ENCODE data around the gene DCLK2.

Gene DCLK2

DNA sequence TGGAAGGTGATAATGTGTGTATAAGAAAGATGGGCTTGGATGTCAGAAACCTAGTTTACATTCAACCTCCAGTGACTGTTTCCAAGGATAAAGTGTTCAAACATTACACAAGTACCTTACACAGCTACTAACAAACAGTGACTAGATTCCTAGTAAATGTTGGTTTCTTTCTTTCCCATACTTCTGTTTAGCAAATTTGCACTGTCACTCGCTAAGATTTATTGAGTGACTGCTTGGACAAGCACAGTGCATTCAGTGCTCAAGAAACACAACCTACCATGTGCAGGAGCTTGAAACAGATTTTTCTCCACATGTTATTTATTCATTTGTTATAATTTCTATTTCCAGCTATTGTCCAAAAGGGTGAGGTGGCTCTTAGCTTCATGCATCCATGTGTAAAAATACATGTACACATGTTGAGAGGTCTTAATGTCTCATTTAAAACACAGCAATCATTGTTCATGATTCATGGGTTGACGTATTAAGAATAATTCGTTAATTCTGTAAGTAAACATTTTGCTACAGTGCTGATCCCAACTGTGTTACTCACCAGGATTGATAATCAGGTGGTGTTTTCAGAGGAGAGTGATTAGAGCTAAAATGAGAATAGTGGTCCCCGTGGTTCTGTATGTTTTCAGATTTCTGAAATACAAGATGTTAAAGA lies 153.0 kb downstream of the DCLK2 start:
- H3K27ac ChIP-seq: no peak overlapping the region
- DNase-seq (ENCODE audit: low read depth, low spot score): no peak

DNA sequence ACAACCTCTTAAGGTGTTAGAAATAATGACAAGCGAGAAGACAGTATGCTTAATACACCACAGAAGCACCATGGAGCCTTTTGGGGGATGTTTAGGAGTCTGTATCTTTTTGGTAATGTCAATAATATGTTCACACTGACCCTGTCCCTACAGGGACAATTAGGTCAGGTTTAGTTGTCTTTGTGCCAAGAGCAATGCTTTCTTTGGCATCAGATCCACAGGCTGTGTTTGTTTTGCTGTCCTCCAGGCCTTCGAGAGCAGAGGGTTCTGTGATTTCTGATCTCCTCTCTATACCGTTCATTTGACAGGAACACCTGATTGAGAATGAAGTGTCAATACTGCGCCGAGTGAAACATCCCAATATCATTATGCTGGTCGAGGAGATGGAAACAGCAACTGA lies 153.8 kb downstream of the DCLK2 start:
- no peak for DNase-seq (ENCODE audit: low read depth, low spot score)
- H3K27ac ChIP-seq: no peak overlapping the region

DNA sequence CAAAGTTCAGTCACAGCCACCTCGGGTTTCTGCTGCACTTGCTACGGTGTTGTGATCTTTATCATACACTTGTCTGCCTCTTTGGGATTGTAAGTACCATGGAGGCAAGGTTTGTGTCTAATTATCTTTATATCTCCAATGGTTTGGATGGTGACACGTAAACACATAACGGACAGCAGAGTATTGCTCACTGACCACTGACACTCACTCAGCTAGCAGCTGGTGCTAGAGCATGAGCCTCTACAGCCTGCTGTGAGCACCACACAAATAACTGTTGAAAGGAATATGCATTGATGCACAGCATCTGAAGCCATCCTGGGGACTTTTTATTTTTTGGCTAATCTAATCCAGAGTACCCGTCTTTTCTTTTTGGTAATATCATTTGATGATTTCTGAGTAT lies 156.0 kb downstream of the DCLK2 start:
- H3K27ac ChIP-seq: no peak overlapping the region
- DNase-seq (ENCODE audit: low read depth, low spot score): no peak

DNA sequence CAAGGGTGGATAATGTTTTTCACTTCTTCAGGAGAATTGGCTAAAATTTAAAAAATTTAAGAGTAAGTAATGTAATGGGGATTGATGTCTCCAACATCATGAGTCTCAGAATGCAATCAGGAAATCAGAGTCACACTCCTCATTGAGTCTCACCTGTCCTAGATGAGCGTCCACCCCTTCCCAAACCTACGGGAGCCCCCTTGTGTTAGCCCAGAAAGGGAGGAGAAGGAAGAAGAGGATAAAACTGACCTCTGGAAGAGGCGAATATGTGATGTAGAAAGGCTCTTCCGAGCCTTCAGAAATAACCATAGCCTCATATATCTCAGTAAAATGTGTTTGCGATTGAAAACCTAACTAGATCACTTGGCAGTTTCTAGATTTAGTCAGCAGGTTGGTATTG lies 157.1 kb downstream of the DCLK2 start:
- no peak overlapping the region for H3K27ac ChIP-seq
- DNase-seq (ENCODE audit: low read depth, low spot score): no peak

DNA sequence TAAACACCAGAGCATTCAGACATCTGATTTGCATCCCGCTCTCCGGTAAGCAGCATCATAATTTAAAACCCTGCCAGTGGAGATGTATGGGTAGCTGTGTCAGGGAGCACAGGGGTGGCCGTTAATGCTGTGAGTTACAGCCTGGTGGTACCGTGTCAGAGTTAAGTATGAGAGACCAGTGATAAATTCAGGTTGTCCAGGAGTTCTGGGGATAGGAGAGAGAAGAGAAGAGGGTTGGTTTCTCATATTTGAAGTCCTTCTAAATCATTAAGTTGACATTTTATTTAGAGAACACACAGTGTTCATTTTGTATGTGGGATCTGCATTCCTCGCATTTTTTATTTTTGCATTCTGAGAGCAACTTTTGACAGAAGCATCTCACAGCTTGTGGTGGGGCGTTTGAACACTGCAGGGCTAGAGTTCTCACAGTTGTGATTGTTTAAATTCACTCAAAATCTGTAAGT lies 157.6 kb downstream of the DCLK2 start:
- no peak overlapping the region for H3K27ac ChIP-seq
- DNase-seq (ENCODE audit: low read depth, low spot score): no peak

DNA sequence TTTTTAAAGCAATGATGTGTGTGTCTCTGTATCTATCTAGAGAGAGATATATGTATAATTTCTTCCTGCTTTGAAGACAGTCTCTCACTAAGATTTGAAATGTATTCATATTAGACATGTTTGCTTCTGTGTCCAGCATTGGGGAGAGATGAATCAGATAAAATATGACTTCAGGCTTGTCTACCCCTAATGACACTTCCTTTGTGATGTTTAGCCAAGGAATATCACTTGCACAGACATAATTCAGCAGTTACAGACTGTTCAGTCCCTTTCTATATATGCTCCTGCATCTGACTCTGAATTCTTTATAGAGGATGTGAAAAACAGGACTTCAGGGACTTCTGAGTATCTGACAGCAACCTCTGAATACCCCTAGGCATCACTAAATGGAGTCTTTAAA lies 158.4 kb downstream of the DCLK2 start:
- DNase-seq (ENCODE audit: low read depth, low spot score): no peak
- no peak overlapping the region for H3K27ac ChIP-seq

DNA sequence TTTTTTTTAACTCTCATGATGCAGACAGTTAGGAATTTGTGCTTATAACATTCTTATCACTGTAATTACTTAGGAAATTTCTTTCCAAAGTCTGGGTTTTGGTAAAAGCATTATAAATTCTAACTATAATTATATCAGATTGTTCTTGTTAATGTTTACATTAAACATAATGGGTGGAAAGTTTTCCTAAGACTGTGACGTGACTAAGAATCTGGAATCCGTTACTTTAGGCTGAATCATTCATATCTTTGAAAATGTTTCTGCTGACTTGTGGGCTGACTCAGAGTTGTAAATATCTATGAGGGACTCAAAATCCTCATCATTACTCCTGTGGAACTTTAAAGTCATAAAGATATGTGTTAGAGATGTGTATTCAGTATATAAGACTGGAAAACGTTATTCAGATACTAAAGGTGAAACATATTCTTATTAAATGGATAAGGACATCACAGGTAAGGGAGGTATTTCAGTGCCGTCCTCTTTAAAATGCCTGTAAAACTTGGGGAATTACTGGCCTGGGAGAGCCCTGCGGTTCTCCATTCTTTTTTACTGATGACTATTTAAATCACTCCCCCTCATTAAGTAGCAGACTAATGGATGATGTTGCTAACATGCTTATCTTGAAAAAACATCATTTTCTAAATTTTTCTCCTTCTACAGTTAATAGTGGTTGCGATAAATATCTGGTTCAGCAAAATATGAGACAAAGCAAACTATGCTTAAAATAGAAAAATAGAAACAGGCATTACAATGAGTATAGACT lies 159.0 kb downstream of the DCLK2 start:
- DNase-seq (ENCODE audit: low read depth, low spot score): no peak
- no peak overlapping the region for H3K27ac ChIP-seq

DNA sequence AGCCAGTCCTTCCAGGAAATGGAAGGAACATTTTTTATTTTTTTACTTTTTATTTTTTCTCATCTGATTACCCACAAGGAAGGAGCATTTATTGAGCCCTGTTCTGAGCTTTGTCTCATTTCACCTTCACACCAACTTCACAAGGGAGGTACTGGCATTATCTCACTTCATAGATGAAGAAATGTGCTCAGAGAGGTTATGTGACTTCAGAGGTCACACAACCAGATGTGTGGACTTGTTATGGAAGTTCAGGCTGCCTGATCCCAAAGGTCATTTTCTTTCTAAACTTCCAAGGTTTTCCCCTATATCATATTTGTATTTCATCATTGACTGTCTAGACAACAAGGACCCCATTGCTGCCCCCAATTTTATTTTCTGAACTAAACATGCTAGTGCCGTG lies 160.3 kb downstream of the DCLK2 start:
- no peak overlapping the region for H3K27ac ChIP-seq
- no peak for DNase-seq (ENCODE audit: low read depth, low spot score)

DNA sequence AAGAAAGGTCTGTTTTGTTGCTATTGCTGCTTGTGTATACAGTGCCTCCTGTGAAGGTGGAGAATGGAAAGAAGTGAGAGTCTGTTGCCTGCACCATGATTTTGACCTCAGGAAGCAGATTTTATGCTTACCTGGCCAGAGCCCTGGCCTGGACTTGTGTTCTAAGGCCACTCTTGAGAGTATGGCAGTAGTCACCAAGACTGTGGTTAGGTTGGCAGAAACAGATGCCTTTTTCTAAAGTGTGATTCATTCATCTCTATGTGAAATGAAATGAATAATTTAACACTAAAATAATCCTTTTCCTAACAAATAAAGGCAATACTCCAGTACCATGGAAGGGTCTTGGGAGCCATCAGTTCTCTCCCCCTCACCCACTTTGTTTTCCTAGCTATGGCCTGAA lies 161.8 kb downstream of the DCLK2 start:
- H3K27ac ChIP-seq: no peak overlapping the region
- no peak for DNase-seq (ENCODE audit: low read depth, low spot score)

DNA sequence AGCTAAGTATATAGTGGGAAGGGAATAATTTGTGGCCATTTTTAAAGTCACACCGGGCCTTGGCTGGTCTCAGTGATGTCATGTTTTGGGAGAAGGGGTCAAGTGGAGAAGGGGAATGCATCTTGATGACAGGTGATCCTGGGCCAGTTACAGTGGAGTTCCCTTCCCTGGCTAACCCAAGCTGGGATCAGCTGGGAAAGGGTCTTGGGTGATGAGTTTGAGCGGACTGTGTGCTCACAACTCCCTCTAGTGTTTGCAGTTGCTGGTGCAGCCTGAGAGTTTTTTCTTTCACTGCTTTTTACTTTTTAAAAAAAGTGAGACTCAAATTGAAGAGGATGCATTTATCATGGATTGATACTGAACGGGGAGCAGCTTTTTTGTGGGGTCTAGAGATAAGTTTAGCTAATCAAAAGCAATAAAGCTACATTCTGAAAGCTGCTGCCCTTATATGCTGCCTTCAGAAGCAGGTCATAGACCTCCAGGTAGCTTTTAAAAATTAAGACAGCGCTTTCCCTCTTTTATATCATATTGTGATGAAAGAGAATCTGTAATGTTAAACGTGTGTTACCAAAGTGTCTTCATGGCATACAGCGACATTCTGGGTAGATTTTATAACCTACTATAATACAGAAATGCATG lies 164.7 kb downstream of the DCLK2 start:
- DNase-seq (ENCODE audit: low read depth, low spot score): no peak

DNA sequence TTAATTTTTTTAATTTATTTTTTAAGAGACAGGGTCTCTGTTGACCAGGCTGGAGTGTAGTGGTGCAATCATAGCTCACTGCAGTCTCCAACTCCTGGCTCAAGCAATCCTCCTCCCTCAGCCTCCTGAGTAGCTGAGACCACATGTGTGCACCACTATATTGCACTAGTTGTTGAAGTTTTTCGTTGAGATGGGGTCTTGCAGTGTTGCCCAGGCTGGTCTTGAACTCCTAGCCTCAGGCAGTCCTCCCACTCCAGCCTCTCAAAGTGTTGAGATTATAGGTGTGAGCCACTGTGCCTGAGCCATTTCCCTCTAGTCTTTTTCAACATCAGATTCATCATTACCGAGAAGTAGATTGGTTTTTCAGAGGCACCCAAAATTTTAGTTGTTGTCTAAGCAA lies 165.7 kb downstream of the DCLK2 start:
- no peak overlapping the region for H3K27ac ChIP-seq
- no peak for DNase-seq (ENCODE audit: low read depth, low spot score)

More for the DNA sequence above, 164.7 kb downstream of the DCLK2 start:
- no peak overlapping the region for H3K27ac ChIP-seq

DNA sequence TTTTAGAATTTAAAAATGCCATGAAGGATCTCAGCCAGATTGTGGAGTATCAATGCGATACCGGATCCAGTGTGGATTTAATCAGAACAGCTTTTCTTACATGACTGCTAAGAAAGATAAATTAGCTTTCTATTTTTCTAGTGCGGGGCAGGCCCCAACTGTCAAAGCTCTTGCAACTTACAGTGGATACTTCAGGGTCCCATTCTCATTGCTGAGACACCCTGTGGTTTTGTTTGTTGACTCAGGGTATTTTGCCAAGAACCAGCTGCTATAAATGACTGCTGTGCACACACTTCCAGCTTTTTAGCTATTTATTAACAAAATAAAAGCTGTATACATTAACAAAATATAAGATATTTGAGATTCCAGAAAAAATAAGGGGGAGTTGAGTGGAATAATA lies 166.4 kb downstream of the DCLK2 start:
- DNase-seq (ENCODE audit: low read depth, low spot score): no peak
- H3K27ac ChIP-seq: no peak overlapping the region

DNA sequence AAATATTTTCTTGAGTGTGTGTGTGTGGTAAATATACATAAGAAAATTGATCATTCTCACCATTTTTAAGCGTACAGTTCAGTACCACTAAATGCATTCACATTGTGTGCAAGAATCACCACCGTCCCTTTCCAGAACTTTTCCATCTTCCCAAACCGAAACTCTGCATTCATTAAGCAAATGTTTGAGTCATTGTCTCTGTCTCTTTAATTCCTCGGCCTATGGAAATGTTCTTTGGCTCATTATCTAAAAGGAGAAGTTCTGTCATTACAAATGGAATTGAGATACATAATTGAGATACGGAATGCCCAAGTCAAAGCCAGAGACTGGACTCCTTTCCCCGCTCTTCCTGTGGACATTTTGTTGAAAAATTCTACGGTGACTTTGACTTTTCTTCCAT lies 168.9 kb downstream of the DCLK2 start:
- DNase-seq (ENCODE audit: low read depth, low spot score): no peak
- no peak overlapping the region for H3K27ac ChIP-seq

DNA sequence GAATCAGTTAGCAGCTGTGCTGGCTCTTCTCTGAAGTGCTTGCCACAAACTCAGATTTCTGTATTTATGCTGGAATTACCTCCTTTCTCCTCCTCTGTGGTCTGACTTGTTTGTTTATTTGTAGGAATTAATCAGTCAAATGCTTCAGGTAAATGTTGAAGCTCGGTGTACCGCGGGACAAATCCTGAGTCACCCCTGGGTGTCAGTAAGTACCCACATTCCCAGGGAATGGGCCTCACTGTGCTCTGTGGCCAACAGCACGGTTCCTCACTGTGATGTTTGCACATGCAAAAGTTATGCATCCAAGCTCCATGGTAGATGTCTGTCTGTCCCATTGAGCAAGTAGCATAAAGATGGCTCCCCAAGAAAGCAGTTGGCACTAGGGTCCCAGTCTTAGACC lies 169.9 kb downstream of the DCLK2 start:
- DNase-seq (ENCODE audit: low read depth, low spot score): no peak
- H3K27ac ChIP-seq: no peak overlapping the region

DNA sequence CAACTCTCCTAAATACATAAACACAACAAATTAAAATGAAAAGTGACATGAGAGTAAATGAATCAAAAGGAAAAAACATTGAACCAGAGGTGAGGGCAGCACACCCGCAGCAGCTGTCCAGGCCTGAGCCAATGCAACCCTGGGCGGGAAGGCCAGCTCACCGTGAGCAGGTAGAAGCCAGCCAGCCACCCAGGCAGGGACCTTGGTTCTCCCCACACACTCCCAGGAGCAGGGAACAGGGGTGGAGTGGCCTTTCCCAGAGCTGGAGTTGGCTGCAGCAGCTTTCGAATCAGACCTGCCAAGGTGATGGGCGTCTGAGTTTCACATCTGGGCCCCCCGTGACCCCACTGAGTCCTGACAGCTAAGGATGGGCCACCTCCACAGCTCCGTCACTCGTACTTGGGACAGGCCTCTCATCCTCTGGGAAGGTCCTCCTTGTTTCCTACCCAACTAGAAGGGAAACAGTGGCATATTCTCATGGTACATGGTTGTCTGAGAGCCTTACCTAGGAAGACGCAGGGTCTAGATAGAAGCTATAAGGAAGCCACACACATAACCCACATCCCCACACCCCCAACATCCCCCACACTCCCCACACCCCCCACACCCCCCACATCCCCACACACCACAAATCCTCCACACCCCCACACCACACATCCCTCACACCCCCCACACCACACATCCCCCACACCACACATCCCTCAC lies 172.2 kb downstream of the DCLK2 start:
- no peak for DNase-seq (ENCODE audit: low read depth, low spot score)
- H3K27ac ChIP-seq: no peak overlapping the region

DNA sequence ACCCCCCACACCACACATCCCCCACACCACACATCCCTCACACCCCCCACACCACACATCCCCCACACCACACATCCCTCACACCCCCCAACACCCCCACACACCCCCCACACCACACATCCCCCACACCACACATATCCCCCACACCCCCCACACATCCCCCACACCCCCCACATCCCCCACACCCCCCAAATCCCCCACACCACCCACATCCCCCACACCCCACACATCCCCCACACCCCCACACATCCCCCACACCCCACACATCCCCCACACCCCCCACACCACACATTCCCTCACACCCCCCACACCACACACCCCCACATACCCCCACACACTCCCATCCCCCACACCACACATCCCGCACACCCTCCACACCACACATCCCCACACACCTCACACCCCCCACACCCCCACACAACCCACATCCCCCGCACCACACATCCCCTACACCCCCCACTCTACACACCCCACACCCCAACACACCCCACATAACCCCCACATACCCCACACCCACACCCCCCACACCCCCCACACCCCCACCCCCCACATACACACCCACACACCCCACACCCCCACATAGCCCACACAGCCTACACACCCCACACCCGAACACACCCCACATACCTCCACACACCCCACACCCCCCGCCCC lies 172.9 kb downstream of the DCLK2 start:
- H3K27ac ChIP-seq: no peak overlapping the region
- DNase-seq (ENCODE audit: low read depth, low spot score): no peak

DNA sequence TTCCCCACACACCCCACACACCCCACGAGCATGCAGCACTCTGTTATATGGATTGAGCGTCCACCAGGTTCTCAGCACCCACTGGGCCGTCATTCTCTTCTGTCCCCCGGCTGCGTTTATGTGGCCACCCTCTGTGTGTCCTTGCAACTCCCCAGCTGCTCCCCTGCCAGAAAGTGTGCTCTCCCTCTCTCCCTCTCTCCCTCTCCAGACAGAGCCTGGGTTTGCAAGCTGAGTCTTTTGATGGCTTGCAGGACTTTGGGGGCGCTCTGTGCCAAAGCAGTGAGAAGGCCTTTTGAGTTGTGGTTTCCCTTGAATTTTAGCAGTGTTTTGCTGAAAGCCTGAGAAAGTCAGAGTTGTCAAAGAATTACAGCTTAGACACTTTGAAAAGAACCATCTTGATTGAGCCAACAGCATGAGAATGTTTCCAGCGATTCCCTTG lies 173.5 kb downstream of the DCLK2 start:
- no peak for DNase-seq (ENCODE audit: low read depth, low spot score)
- H3K27ac ChIP-seq: no peak overlapping the region

DNA sequence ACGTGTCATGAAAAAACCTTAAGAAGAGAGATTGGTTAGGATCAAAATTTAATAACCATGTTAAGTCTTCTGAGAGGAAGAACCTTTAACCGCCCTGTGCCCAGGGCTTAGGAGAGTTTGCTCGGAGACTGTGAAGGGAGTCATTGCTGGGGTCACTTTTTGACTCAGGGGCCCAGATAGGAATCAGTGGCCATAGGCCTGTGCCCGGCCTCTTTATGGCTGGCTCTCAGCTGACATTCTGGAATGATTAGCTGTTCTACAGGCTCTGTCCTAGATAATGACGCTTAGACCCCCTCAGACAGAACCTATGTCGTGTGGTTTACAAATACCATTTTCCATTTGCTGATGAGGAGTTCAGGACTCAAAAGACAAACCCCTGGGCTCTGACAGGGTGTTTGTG lies 174.1 kb downstream of the DCLK2 start:
- DNase-seq (ENCODE audit: low read depth, low spot score): no peak
- H3K27ac ChIP-seq: no peak overlapping the region

DNA sequence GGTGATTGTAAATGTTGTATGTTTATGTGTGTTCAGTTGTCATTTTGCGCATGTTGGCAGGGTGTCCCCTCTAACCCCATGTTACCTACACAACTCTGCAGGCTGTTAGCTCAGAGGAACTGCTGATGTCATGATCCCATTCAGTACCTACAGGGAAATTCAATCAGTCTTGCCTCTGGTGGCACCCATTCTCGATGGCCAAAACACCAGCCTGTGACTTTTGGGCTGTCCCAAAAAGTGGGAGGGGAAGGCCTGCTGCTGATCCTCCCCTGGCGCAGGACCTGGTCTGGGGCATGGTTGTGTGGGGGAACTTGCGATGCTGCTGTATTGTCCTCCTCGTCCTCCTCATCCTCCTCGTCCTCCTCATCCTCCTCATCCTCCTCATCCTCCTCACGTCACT lies 174.5 kb downstream of the DCLK2 start:
- no peak overlapping the region for H3K27ac ChIP-seq
- DNase-seq (ENCODE audit: low read depth, low spot score): no peak

DNA sequence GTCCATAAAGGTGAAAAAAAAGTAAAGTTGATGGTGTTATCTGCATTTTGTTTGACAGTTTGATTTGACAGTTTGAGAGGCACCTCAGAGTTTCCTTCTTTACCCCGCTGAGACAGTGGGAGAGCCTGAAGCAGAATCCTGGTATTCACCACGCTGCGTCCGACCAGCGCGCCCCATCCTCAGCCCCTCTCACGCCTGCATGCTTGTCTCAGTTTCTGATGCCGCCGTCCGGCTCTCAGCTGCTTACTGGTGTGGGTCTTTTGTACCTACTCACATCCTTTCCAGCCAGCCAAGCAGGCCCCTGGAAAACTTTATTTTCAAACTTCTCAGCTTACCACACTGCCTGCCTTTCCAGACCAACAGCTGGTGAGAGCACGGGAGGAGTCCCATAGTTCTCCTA lies 175.2 kb downstream of the DCLK2 start:
- no peak for DNase-seq (ENCODE audit: low read depth, low spot score)
- no peak overlapping the region for H3K27ac ChIP-seq
